GM18519 (cell line): Measurements from ENCODE around the gene PLPPR1.
"Not testable (repeated sequence)": the region's sequence is repeated elsewhere in the genome, so short reads cannot be mapped to it uniquely, and the experiment has no call there.

Experiments used
- ATAC-seq: cut with Tn5 transposase; IDR thresholded peaks from one replicate; pipeline ENCODE4 v1.9.1; 2021; ENCODE audit warnings: mild to moderate bottlenecking, moderate library complexity; ENCODE audit not compliant: unreplicated experiment, low FRiP score

The PLPPR1 gene

DNA sequence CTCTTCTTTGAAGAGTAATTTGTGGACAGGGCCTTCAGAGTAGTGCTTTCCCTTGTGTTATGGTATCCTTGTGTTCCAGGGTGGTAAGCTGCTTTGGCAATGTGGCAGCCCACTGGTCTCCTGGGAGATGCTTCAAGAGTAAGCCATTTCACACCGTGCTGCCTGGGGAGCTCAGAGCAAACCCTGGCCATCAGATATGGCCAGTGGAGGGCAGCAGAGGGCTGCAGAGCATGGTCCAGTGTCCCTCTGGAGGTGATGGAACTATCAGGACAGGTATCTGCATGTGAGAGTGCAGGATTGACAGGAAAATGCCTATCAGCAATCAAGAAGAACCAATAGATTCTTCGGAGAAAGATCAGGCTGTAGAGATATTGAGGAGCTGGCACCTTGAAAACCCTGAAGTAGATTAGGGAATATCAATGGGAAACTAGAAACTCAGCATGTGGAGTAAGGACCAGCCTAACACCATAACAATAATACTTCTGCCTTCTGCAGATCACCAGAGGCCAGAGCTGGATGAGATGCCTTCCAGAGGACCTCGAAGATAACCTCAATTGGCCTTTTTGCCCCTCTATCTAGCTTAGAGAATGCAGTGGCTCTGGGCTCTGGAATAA is 90.8 kb downstream of the PLPPR1 start:
- peak; percentile 86 for ATAC-seq

DNA sequence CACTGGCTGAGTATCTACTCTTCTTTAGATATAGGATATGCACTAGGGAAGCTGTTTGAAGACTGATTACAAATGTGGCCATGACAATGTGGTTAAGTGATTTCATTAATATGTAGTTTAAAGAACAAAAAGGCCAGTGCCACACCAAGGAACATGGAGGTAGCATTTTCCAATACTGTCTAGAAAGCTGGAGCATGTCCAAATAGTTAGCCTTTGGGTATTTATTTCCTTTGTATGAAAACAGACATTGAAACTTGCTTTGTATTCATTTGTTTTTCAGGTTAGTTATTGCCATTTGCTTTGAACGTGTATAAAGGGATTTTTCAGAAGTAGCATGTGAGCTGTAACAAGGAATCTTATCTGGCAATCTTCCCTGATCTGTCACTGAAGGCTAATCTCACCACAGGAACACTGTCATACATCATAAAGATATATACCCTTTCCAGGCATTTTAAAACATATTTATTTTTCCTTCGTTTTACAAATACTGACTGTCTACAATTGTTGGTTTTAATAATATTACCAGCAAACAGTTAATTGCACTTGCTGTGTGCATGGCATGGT is 93.4 kb downstream of the PLPPR1 start:
- ATAC-seq, result no peak

GRCh38 chr9:101126556-101126955 is 98.0 kb downstream of the PLPPR1 start:
- ATAC-seq, result peak; percentile 88

DNA sequence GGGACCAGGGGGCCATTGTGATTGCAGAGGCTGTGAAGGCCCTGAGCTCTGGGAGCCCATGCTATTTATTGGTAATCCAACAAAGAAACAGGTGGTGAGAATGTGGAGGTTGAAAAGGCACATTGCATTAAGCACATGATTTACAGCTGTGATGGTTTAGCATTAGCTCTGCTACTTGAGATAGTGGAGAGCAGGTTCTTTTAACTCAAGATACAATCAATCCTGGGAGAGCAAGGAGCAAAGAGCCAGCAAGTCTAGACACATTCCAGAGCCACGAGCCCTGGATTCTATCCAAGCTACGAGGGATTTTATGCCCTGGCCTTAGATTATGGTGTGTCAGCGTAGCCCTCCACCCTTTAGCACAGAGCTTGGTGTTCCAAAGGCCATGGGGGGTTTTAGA is 98.8 kb downstream of the PLPPR1 start:
- ATAC-seq, result not testable (repeated sequence)

DNA sequence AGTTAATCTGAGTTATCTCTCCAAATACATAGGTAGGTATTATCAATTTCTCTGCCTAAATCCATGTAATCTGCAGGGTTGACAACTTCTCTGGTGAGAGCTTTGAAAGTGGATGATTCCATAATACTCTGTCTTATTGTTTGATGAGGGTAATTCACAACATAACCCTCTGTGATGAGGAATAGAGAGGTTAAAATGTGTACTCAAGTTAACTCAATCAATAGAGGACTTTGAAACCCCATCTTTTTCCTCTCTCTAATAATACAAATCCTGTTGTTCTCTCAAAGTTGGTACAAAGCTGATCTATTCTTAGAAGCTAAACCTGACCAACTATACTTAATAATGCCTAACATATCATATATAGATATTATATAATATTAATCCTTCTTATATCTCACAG is 100.1 kb downstream of the PLPPR1 start:
- ATAC-seq, result no peak

DNA sequence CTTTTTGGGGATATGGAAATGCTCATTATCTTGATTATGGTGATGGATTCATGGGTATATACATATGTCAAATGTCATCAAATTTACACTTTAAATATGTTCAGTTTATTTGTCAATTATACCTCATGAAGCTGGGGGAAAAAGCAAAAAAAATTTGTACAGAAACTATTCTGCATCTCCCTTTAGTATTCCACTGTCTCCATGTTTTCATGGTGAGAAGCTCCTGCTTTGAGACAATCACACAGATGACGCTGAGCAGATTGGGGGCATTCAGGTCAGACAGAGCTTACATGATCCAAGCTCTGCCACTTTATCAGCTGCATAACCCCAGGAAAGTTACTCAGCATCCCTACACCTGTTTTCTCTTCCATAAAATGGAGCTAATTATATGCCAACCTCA is 101.5 kb downstream of the PLPPR1 start:
- no peak for ATAC-seq

- no peak for ATAC-seq
Measured at GRCh38 chr9:101131326-101131725, 102.8 kb downstream of the PLPPR1 start.

- ATAC-seq, result no peak
Measured at GRCh38 chr9:101132801-101133200, 104.3 kb downstream of the PLPPR1 start.

GRCh38 chr9:101138509-101138908 is 110.0 kb downstream of the PLPPR1 start:
- ATAC-seq, result no peak

GRCh38 chr9:101139082-101139481 is 110.6 kb downstream of the PLPPR1 start:
- ATAC-seq, result no peak

DNA sequence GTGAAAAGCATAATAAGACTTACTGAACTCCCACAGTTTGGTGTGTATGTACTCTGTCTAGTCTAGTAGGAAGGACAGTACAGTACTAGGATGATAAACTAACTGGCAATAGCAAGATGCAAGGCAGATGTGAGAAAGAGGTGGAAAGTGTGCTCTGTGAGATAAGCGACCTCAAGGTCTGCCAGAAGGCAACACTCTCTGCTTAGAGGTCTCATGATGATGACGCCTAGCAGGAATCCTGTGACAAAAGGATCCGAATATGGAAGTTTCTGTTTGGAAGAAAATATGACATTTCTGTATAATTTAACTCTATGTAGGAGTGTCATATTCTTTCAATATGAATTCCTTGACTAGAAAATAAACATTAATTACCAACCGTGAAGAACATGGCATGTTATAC is 112.2 kb downstream of the PLPPR1 start:
- no peak for ATAC-seq

GRCh38 chr9:101146508-101146907 is 118.0 kb downstream of the PLPPR1 start:
- ATAC-seq, result no peak

DNA sequence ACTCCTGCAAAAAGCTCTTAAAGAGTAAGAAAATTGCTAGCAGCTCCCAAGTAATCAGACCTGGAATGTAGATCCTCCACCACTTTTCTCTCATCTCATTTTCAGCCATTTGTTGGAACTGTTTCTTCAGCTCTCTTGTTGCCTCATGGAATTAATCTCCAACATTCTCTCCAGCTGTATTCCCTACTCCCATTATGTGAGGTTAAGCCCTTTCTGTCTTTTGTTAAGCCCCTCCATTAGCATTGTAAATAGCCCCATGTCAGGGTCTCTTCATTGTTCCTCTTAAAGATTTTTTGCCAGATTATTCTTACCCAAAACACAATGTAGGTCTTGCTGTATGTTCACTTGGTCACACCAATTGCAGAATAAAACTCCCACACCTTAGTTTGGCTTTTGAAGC is 119.8 kb downstream of the PLPPR1 start:
- ATAC-seq, result no peak

GRCh38 chr9:101158361-101158760 is 129.8 kb downstream of the PLPPR1 start:
- ATAC-seq, result no peak

- ATAC-seq, result no peak
Measured at GRCh38 chr9:101162231-101162630, 133.7 kb downstream of the PLPPR1 start.

GRCh38 chr9:101165131-101165530 is 136.6 kb downstream of the PLPPR1 start:
- ATAC-seq, result no peak

DNA sequence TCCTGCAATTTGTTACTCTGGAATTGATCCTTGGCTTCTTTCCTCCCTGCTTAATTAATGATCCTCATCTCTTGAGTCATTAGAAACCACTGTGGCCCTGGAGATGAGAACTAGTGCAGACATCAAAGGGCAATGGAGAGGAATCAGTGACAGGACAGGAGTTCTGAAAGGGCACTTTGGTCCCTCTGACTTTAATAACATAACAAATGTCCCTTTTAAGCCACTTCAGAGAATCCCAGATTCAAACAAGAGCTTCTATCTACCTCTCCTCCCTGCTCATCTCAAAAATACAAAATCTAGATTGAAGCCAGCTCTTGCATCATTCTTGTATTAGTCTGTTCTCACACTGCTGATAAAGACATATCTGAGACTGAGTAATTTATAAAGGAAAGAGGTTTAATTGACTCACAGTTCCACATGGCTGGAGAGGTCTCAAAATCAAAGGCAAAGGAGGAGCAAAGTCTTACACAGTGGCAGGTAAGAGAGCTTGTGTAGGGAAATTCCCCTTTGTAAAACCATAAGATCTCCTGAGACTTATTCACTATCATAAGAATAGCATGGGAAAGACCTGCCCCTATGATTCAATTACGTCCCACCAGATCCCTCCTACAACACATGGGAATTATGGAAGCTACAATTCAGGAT is 139.1 kb downstream of the PLPPR1 start:
- ATAC-seq, result no peak

- no peak for ATAC-seq
Measured at GRCh38 chr9:101172616-101173015, 144.1 kb downstream of the PLPPR1 start.

- no peak for ATAC-seq
Measured at GRCh38 chr9:101173907-101174306, 145.4 kb downstream of the PLPPR1 start.

- no peak for ATAC-seq
Measured at GRCh38 chr9:101176384-101176783, 147.9 kb downstream of the PLPPR1 start.

GRCh38 chr9:101184813-101185278 is 156.3 kb downstream of the PLPPR1 start:
- no peak for ATAC-seq

DNA sequence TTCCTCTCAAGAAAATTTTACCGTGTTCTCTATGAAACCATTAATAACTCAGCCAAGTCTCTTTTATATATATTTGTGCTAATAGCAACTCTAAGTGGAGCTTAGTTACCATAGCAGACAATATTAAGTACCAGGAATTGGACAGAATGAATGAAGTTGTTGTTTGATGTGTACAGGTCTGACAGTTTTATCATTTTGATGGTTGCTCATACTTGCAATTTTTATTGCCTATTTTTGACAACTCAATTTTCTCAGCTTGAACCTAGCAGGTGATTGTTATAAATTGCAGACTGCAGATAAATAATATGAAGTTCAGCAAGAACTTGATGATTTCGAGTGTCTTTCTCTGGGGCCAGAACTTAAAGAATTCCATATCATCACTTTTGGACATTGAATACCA is 163.2 kb downstream of the PLPPR1 start:
- ATAC-seq, result no peak
